GM11168 (cell line): Measurements from ENCODE around the gene SYT2.
"Not testable (repeated sequence)": the region's sequence is repeated elsewhere in the genome, so short reads cannot be mapped to it uniquely, and the experiment has no call there.

Source experiments
- in situ Hi-C: fragments of 300-500 bp; cut with MboI; formaldehyde crosslinking; loops from one replicate; pipeline ENCODE4 v1.12.0; 2022; ENCODE audit warnings: low sequenced_read_pairs; ENCODE audit not compliant: unreplicated experiment

The SYT2 gene

DNA sequence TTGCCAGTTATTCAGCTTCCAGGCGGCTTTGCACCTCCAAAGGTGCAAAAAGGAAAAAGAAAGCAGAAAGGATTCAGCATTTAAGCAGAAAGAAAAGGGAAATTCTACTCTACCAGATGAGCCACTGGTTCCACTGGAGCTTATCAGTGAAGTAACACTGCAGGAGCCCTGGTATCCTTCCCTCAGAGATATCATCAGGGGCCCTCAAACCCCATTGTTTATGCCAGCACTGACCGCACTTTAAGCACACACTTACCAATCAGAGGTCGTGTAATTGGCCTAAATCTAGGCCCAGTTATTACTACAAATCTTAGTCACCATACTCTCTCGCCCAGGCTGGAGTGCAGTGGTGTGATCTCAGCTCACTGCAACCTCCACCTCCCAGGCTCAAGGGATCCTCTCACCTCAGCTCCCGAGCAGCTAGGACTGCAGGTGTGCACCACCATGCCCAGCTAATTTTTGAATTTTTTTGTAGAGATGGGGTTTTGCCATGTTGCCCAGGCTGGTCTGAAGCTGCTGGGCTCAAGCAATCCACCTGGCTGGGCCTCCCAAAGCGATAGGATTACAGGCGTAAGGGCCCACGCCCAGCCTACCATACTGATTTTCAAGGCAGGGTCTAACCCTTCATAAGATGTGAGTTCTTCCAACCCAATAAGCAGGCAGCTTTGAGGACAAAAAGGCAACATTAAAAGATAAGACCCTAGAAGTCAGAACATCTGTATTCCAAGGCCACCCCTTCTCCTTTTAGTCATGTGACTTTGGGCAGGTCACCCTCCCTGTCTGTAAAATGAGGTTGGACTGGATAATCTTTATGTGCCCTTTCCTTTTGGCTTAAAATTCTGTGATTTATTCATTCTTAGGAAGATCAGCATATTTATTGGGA lies 125.3 kb downstream of the SYT2 start:
- in situ Hi-C loops: no loop called here

- in situ Hi-C loops: not testable (repeated sequence)
Observed at GRCh38 chr1:202582350-202582749, 127.9 kb downstream of the SYT2 start.

GRCh38 chr1:202580619-202581018 lies 129.6 kb downstream of the SYT2 start:
- in situ Hi-C loops: no loop called here

GRCh38 chr1:202579806-202580205 lies 130.4 kb downstream of the SYT2 start:
- in situ Hi-C loops: loop anchor here (10.0 kb wide), 1 partner anchor 135 kb away; the partner anchor contains the start of gene SYT2

DNA sequence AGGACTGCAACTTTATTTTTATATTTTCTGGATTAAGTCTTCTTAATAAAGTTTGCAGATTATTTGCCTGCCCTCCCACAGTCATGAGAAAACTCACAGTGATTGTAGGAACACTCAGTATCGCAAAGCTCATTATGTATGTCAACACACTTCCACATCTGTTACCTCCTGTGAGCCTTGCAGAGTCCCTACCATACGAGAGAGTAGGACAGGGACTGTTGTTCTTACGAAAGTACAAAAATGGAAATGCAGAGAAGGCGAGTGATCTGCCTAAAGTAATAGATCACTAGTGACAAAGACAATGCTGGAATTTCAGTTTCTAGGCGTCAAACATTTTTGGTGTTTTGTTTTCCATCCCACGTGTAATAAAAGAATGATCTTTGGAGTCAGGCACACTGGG lies 131.7 kb downstream of the SYT2 start:
- in situ Hi-C loops: loop anchor here (10.0 kb wide), 1 partner anchor 136 kb away; the partner anchor contains the start of gene SYT2

DNA sequence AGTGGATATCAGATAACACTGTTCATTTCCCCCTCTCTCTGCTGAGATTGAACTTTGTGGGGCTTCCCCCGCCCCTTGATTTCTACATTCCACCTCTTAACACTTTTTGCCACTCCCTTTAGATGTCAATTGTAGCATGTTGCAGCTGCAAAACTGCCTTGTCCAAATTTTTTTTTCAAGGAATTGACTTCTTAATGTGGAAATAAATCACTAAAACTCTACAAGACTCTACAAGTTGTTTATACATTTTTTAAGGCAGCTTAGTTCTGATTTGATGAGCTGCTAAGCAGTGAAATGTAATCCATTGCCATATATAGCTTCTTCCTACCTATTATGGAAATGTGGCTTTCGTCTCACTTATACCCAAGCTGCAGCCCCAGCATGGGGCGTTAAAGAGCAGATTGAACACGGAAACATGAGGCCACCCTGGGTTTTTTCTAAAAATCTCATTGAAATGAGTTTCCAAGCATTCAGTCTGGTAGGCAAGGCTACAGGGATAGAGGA lies 132.2 kb downstream of the SYT2 start:
- in situ Hi-C loops: loop anchor here (10.0 kb wide), 1 partner anchor 137 kb away; the partner anchor contains the start of gene SYT2

DNA sequence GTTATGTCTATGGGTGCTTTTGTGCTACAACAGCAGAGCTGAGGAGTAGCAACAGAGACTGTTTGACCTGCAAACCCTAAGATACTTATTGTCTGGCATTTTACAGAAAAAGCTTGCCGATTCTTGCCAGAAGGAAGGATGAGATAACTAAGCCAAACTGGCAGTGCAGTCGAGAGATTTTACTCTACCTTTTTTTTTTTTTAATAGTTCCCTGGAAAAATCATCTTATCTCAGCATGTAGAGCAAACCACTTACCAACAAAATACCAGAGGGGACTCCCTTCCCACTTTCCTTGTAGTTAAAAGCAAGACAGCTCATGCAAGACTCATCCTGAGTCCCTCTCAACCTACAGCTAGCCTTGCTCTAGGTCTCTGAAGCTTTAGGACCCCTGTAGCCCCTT lies 132.9 kb downstream of the SYT2 start:
- in situ Hi-C loops: loop anchor here (10.0 kb wide), 1 partner anchor 137 kb away; the partner anchor contains the start of gene SYT2

- in situ Hi-C loops: loop anchor here (10.0 kb wide), 1 partner anchor 138 kb away; the partner anchor contains the start of gene SYT2
Observed at GRCh38 chr1:202576816-202577215, 133.4 kb downstream of the SYT2 start.

- in situ Hi-C loops: loop anchor here (10.0 kb wide), 1 partner anchor 139 kb away; the partner anchor contains the start of gene SYT2
Observed at GRCh38 chr1:202575918-202576653, 134.2 kb downstream of the SYT2 start.

GRCh38 chr1:202572867-202573266 lies 137.4 kb downstream of the SYT2 start:
- in situ Hi-C loops: loop anchor here (5.0 to 10.0 kb wide), 2 partner anchors 76 to 142 kb away; partner anchors contain the start of gene SYT2

DNA sequence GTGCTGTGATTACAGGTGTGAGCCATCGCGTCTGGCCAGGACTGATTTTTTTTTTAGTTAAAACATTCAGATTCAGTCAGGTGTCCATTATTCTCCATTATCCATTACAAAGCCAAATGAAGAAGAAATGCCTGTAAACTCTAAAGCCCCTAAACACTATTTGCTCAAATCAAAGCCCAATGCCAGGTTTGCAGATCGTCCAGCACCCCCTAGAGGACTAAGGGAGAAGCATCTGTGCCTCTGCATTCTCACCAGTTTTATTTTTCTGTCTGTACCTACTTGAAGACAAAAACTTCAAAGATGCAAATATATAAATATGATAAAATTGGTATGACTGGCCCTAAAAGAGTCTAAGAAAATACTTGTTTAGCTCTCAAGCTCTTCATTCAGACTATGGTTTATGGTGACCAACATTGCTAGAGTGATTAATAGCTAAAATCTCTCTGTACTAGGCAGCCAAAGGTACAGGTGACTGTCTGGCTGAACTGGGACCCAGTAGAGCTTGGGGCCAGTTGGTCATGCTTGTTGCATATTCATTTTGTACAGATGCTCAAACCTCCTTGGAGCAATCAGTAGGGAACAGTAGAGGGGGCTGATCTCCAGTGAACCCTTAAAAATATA lies 138.4 kb downstream of the SYT2 start:
- in situ Hi-C loops: loop anchor here (5.0 to 10.0 kb wide), 2 partner anchors 75 to 143 kb away; partner anchors contain the start of gene SYT2

GRCh38 chr1:202569393-202570322 lies 140.6 kb downstream of the SYT2 start:
- in situ Hi-C loops: loop anchor here (5.0 to 10.0 kb wide), 2 partner anchors 72 to 145 kb away; partner anchors contain the start of gene SYT2

DNA sequence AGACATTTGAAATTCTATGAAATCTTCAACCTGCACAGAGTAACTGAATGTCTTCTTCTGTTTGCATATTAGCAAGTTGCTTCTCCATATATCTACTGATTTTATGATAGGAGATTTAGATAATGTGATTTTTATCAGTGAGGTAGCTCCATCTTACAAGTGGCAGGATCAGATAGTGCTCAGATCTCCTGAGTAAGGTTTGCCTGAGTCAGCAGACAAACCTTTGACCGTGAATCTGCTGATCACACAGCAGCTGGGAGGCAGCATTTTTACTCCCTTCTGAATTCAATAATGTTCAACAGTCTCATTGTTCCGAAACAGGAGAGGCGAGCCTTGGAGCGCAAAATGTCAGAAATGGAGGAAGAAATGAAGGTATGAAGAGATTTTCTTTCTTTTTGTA lies 141.4 kb downstream of the SYT2 start:
- in situ Hi-C loops: no loop called here

DNA sequence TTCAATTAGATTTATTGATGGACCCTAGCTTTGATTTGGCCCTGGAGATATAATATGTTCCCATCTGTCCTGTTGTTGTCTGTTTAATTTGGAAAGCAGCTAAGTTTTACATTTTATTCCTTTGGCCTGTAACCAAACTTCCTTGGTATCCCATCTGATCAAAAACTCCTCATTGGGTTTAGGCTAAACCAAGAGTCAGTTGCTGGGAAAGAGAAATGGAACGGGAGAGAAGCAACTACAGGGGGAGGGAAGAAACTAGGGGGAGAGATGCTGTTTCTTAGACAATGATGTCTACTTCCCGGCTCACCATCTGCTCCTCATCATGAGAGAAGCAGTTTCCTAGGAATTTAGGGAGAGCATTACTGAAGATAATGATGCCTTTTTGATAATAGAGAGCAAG lies 141.8 kb downstream of the SYT2 start:
- in situ Hi-C loops: no loop called here

DNA sequence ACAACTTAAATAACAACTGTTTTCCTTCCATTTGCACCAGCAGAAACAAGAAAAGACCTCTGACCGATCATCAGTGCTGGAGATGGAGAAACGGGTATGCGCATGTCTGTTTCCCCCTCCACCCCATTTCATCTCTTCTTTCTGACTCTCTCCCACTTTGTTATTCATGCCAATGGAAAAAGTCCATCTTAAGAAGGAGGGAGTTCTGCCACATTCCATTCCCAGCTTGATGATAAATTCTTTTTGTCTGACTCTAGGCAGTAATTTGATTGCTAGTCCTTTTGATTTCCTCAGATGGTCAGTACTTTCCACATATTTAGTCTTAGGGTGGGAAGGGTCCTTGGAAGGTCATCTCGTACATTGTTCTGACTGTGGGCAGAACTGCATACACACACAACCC lies 142.5 kb downstream of the SYT2 start:
- in situ Hi-C loops: no loop called here

DNA sequence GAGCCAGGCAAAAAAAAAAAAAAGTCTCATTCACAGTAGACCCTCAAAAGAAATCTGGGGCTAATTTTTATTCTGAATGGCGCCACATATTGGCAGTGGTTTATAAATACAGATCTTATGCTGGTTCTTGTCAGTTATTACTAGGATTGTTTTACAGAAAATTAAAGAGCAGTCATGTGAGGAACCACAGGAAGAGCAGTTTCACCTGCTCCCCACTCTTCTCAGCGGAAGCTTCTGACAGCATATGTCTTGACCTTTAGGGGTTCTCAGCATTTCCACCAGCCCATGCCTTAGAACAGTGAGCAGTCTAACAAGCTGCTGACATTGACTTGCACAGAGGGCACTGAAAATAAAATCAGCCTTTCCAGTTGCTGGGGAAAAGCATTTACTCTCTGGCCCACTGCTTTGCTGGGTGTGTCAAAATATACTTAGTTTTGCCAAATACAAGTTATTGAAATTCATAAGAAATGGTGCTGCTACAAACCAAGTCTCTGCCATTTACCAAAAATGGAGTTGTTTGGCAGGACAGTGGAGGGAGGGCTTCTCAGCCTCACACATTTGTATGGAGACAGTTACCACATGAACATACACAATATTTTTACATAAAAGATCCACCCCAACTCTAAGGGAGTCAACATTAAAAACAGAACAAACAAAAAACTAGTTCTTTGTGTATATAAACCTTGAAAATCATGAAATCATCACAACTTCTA lies 144.2 kb downstream of the SYT2 start:
- in situ Hi-C loops: no loop called here

DNA sequence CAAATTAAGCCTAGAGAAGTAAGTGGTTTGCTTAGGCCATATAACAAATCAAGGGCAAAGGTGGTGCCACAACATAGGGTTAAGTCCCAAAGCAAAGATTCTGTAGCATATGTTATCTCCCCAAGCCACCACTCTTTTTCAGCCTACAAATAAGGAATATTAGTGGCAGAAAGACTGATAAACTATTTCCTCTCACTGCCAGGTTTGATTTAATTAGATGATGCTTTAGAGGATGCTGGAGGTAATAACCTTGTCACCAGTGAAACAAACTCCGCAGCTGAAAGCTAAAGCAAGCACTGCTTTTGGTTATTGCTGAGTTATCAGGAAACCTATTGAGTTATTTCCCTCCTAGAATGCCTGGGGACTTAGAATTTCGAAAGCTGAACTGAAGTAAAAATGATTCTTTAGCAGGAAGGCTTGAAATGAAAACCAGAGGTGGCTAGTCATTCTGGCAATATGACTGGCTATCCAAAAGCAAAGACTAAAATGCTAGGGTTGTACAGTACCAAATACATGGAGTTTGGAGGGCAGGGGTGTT lies 145.2 kb downstream of the SYT2 start:
- in situ Hi-C loops: no loop called here

DNA sequence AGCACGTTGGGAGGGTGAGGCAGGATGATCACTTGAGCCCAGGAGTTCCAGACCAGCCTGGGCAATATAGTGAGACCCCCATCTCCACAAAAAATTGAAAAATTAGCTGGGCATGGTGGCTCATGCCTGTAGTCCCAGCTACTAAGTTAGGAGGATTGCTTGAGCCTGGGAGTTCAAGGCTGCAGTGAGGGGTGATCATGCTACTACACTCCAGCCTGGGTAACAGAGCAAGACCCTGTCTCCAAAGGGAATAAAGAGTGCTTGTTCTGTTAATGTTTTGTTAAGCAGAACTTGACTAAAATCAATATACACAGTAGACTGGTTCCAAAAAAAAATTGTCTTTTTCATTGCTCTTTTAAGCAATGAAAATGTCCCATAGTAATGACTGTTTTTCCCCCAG lies 146.4 kb downstream of the SYT2 start:
- in situ Hi-C loops: no loop called here
